Measurements from ENCODE around the gene CALM3.
"Not testable (repeated sequence)": the region's sequence is repeated elsewhere in the genome, so short reads cannot be mapped to it uniquely, and the experiment has no call there.

The CALM3 gene

GRCh38 chr19:46601318-46602224, at the start of gene CALM3:
TSS of gene CALM3 (plus strand) at chr19:46601330. CDS start at chr19:46601435, 105 bp downstream.
- Mint-ChIP-seq H3K9me3 (peaks cover 42% of the 10 kb centered on the region), H3K27me3 (ENCODE audit: low read depth, poor library complexity) (peaks cover 3% of the 10 kb centered on the region), H3K4me3 (peak within 1 kb of the TSS; percentile 93), H3K36me3 (ENCODE audit: low read depth) (peaks cover 18% of the 10 kb centered on the region), H3K4me1 (peaks cover 46% of the 10 kb centered on the region), H3K27ac (peak within 1 kb of the TSS; percentile 100)
- DNase-seq: peak; percentile 45
- no peak for TF ChIP-seq CTCF (IDR thresholded peaks at IDR 0.05)

- peaks cover 37% of the 10 kb centered on the region for H3K27me3 Mint-ChIP-seq (ENCODE audit: low read depth, poor library complexity)
These were observed 48.2 kb upstream of the CALM3 start for GRCh38 chr19:46552891-46553290.

GRCh38 chr19:46554161-46554560, 47.0 kb upstream of the CALM3 start:
- DNase-seq: no peak
- H3K9me3 Mint-ChIP-seq: peaks cover 74% of the 10 kb centered on the region
- no peak for TF ChIP-seq CTCF (IDR thresholded peaks at IDR 0.05)
- H3K4me3 Mint-ChIP-seq: no peak overlapping the region
- no peaks in the 10 kb centered on the region for H3K4me1 Mint-ChIP-seq
- peaks cover 44% of the 10 kb centered on the region for H3K27me3 Mint-ChIP-seq (ENCODE audit: low read depth, poor library complexity)
- no peaks in the 10 kb centered on the region for H3K36me3 Mint-ChIP-seq (ENCODE audit: low read depth)
- H3K27ac Mint-ChIP-seq: no peak overlapping the region

More at GRCh38 chr19:46552891-46553290, 48.2 kb upstream of the CALM3 start:
- DNase-seq: no peak
- H3K27ac Mint-ChIP-seq: no peak overlapping the region
- no peak overlapping the region for H3K4me3 Mint-ChIP-seq
- no peak for TF ChIP-seq CTCF (IDR thresholded peaks at IDR 0.05)
- no peaks in the 10 kb centered on the region for H3K4me1 Mint-ChIP-seq
- H3K9me3 Mint-ChIP-seq: peaks cover 69% of the 10 kb centered on the region
- H3K36me3 Mint-ChIP-seq (ENCODE audit: low read depth): no peaks in the 10 kb centered on the region

- no peak for TF ChIP-seq CTCF (IDR thresholded peaks at IDR 0.05)
- no peak overlapping the region for H3K4me3 Mint-ChIP-seq
- peaks cover 66% of the 10 kb centered on the region for H3K9me3 Mint-ChIP-seq
- no peaks in the 10 kb centered on the region for H3K36me3 Mint-ChIP-seq (ENCODE audit: low read depth)
- H3K27me3 Mint-ChIP-seq (ENCODE audit: low read depth, poor library complexity): peaks cover 48% of the 10 kb centered on the region
- no peak for DNase-seq
- H3K27ac Mint-ChIP-seq: no peak overlapping the region
- no peaks in the 10 kb centered on the region for H3K4me1 Mint-ChIP-seq
These were observed 45.4 kb upstream of the CALM3 start for GRCh38 chr19:46555628-46556280.

- H3K4me1 Mint-ChIP-seq; H3K4me3 Mint-ChIP-seq; H3K36me3 Mint-ChIP-seq (ENCODE audit: low read depth); H3K27ac Mint-ChIP-seq; DNase-seq: not testable (repeated sequence)
- Mint-ChIP-seq H3K9me3 (peaks cover 59% of the 10 kb centered on the region), H3K27me3 (ENCODE audit: low read depth, poor library complexity) (peaks cover 47% of the 10 kb centered on the region)
These were observed 44.7 kb upstream of the CALM3 start for GRCh38 chr19:46556471-46556870.

GRCh38 chr19:46559203-46559602, 41.9 kb upstream of the CALM3 start:
- H3K4me1 Mint-ChIP-seq: peaks cover 5% of the 10 kb centered on the region
- DNase-seq: no peak
- TF ChIP-seq CTCF (IDR thresholded peaks at IDR 0.05): no peak
- peaks cover 35% of the 10 kb centered on the region for H3K27me3 Mint-ChIP-seq (ENCODE audit: low read depth, poor library complexity)
- no peaks in the 10 kb centered on the region for H3K36me3 Mint-ChIP-seq (ENCODE audit: low read depth)
- no peak overlapping the region for H3K4me3 Mint-ChIP-seq
- H3K9me3 Mint-ChIP-seq: peaks cover 46% of the 10 kb centered on the region
- H3K27ac Mint-ChIP-seq: no peak overlapping the region

- H3K4me3 Mint-ChIP-seq: not testable (repeated sequence)
- peaks cover 44% of the 10 kb centered on the region for H3K9me3 Mint-ChIP-seq
These were observed 41.5 kb upstream of the CALM3 start for GRCh38 chr19:46559675-46560074.

More at GRCh38 chr19:46559675-46560074, 41.5 kb upstream of the CALM3 start:
- not testable (repeated sequence) for H3K4me1 Mint-ChIP-seq; H3K36me3 Mint-ChIP-seq (ENCODE audit: low read depth); H3K27ac Mint-ChIP-seq; DNase-seq
- H3K27me3 Mint-ChIP-seq (ENCODE audit: low read depth, poor library complexity): peaks cover 34% of the 10 kb centered on the region

All from nephron progenitor cell (in vitro differentiated cells).